ENCODE results near the gene SOS2. TPM values are rescaled to one million over a fixed set of nuclear protein-coding genes. Genes with fewer than 3 reads are reported as not detected.

The SOS2 gene
- total and polyA plus RNA-seq, 2 of the 4 experiments (the other 2 are of a cell fraction): 6.3 to 10.9 TPM

DNA sequence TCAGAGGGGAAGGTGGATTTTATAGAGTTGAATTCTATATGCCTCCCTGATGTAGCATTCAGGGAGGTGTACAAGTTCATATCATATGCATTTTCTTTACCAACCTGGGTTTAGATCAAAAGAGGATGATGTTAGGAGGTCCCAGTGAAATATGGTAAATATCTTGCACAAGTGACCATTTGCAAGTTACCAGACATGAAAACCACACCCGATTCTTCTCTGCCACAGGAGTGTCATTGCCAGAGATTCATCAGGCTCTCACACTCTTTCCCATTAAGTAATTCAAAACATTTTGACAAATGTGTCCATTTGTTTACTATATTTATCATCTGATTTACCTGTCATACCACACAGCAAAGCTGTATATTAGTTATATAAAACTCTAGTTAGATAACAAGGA, 159.0 kb downstream of the SOS2 start:
- intact Hi-C loops (cut with micrococcal nuclease): no loop called here
- H2AFZ ChIP-seq (replicated peaks; ENCODE audit: low read length, poor library complexity): no peak overlapping the region
- DNase-seq: no peak

More for the DNA sequence above, 159.0 kb downstream of the SOS2 start:
- H2AK9ac ChIP-seq (replicated peaks; ENCODE audit: low read depth, low read length, poor library complexity): no peak overlapping the region
- H2BK5ac ChIP-seq (ENCODE audit: low read depth, low read length, poor library complexity, severe bottlenecking): no peak overlapping the region
- no peak overlapping the region for H3K4ac ChIP-seq (ENCODE audit: low read depth, low read length)
- ChIA-PET POLR2A (ENCODE audit: unreplicated experiment) (no interaction called here), CTCF (interaction anchor here (1.6 kb wide), 1 partner anchor 210 kb away, joined by 3 read pairs; no protein-coding TSS in a partner anchor)
- H3K4me2 ChIP-seq (ENCODE audit: low read depth, low read length): no peak overlapping the region
- H3K18ac ChIP-seq (ENCODE audit: low read depth, low read length): no peak overlapping the region
- in situ Hi-C loops (cut with MboI; ENCODE audit: low sequenced_read_pairs): no loop called here
- H2BK120ac ChIP-seq (ENCODE audit: low read depth, low read length): no peak overlapping the region
- no peaks in the 10 kb centered on the region for H3K79me1 ChIP-seq (ENCODE audit: low read depth in 1 of 2, low read length in 2 of 2)
- H2BK20ac ChIP-seq (ENCODE audit: low read depth, low read length): no peak overlapping the region
- no peak overlapping the region for H2AK5ac ChIP-seq (ENCODE audit: low read depth, low read length)
- H3K27ac ChIP-seq (ENCODE audit: insufficient read depth, low read length): no peak overlapping the region
- H2BK15ac ChIP-seq (ENCODE audit: low read depth, low read length): no peak overlapping the region
- H3K56ac ChIP-seq (ENCODE audit: extremely low read depth, insufficient read depth, low read length): no peak overlapping the region
- no peaks in the 10 kb centered on the region for H3K36me3 ChIP-seq (ENCODE audit: control insufficient read depth, insufficient read depth, low read length)
- H3K4me3 ChIP-seq (ENCODE audit: insufficient read depth, low read depth, low read length): no peak overlapping the region
- H4K5ac ChIP-seq (ENCODE audit: low read depth, low read length): no peak overlapping the region
- ATAC-seq (ENCODE audit: low read depth): no peak
- no peaks in the 10 kb centered on the region for H3K27me3 ChIP-seq (ENCODE audit: control insufficient read depth, insufficient read depth, low read length)
- WGBS, 2 experiments (ENCODE audit: extremely low coverage in 2 of 2, insufficient read length in 1 of 2): no CpG with 5 or more reads among the region's 1 CpG
- TF ChIP-seq MAZ (IDR thresholded peaks at IDR 0.05; ENCODE audit: borderline replicate concordance, low read depth, low read length): no peak
- H3K9me1 ChIP-seq (ENCODE audit: insufficient read depth, low read length): peaks cover 5% of the 10 kb centered on the region; the same call in 1 of the 2 replicates
- H3K23ac ChIP-seq (ENCODE audit: low read depth, low read length): no peak overlapping the region
- H4K20me1 ChIP-seq (ENCODE audit: insufficient read depth, low read length): no peaks in the 10 kb centered on the region
- no peak overlapping the region for H4K8ac ChIP-seq (ENCODE audit: low read depth in 2 of 2, low read length in 2 of 2)
- H3K9ac ChIP-seq (ENCODE audit: low read depth, low read length): no peak overlapping the region
- dilution Hi-C loops (cut with HindIII; ENCODE audit: low sequenced_read_pairs, unreplicated experiment): no loop called here
- no peak overlapping the region for H4K91ac ChIP-seq (ENCODE audit: insufficient read depth, low read depth, low read length)
- peaks cover 4% of the 10 kb centered on the region; the same call in 1 of the 2 replicates for H3K4me1 ChIP-seq (ENCODE audit: control insufficient read depth, insufficient read depth, low read length)
- H3K9me3 ChIP-seq (ENCODE audit: control insufficient read depth, insufficient read depth, low read length): no peaks in the 10 kb centered on the region
- H3K14ac ChIP-seq (replicated peaks; ENCODE audit: low read depth, low read length): no peak overlapping the region
- BruUV-seq (replicated peaks): no TSS peak
